ENCODE data around the gene MRPL18. TPM values are rescaled to one million over a fixed set of nuclear protein-coding genes. Genes with fewer than 3 reads are reported as not detected.

Gene MRPL18
- total RNA-seq, 1 donor from 2014 or later: 108 TPM

DNA sequence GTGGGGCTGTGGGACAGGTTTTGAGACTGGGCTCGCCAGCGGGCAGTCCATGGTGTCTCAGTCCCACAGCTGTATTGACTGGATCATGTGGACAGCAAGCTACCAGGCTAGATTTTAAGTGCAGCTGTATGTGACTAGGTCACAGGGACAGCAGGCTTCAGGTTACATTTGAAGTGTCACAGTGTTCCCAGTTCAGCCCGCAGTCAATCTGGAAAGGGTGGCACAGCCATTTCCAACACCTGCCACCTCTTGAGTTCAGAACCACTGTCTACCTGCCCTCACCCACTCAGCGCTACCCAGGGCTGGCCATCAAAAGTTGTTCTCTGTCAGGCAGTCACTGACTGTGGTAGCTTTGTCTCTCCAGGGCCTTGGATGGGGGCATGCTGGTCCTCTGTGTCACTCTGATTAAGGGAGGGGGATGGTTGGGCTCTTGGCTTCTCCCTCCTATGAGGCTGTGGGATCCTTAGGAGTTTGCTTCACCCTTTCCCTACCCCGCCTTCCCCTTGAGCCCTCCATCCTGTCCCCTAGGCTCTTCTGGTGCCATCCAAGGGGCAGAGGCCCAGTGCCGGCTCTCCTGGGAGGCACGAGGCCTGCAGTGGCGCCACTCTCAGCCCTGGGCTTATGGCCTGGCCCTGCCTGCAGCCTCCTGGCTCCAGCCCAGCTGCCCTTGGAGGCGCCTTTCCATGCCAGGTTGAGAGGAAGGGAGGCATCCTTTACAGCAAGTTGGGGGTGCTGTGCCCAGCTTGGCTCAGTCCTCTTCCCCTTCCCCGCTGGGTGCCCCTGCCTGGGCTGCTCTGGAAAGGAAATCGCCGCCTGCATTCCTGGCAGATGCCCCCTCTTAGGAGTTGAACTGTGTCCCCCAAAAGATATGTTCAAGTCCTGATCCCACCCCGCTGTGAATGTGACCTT is 54.7 kb downstream of the MRPL18 start:
- H3K36me3 Mint-ChIP-seq (ENCODE audit: low read depth): no peaks in the 10 kb centered on the region
- intact Hi-C loops (cut with micrococcal nuclease): no loop called here
- peaks cover 8% of the 10 kb centered on the region for H3K9me3 Mint-ChIP-seq
- DNase-seq (ENCODE audit: low spot score): no peak
- H3K27ac Mint-ChIP-seq: no peak overlapping the region
- H3K27me3 Mint-ChIP-seq (ENCODE audit: insufficient read depth): peaks cover 2% of the 10 kb centered on the region
- no peaks in the 10 kb centered on the region for H3K4me1 Mint-ChIP-seq (ENCODE audit: low read depth)
- no peak overlapping the region for H3K4me3 Mint-ChIP-seq

Other genes starting within 250 kb of the MRPL18 start
- 78.3 and 81.0 TPM in 2 replicates for gene SOD2, start 97.2 kb upstream of the MRPL18 start, total RNA-seq
- 125 and 136 TPM in 2 replicates for gene WTAP, start 63.0 kb upstream of the MRPL18 start, total RNA-seq
- 83.1 and 84.2 TPM in 2 replicates for gene ACAT2, start 28.4 kb upstream of the MRPL18 start, total RNA-seq
- gene TCP1, start 865 bp upstream of the MRPL18 start, total RNA-seq: 454 and 457 TPM in 2 replicates
- 0.56 and 0.78 TPM in 2 replicates for gene PNLDC1, start 9.8 kb downstream of the MRPL18 start, total RNA-seq
- not detected in 2 replicates for gene MAS1, start 100.5 kb downstream of the MRPL18 start, total RNA-seq
- gene IGF2R, start 178.6 kb downstream of the MRPL18 start, total RNA-seq: 118 and 126 TPM in 2 replicates

All from activated T-helper 1 cell treated with anti-CD3 and anti-CD28 coated beads, Interleukin-12 subunit alpha, Interleukin-12 subunit beta, Interleukin-2, Interleukin-4 antibody, amounts not matched to agents 30 ng/mL and 10 ng/mL and 1 ng/mL, durations not matched to agents 14 hours and 24 hours and 36 hours (primary cell).